Right forelimb (tissue), 1 donor: ENCODE measurements around the gene LRRC70.

Source experiments
- DNase-seq: peaks from one replicate; pipeline ENCODE4 v3.0.0-alpha.2; 2018

LRRC70 gene

DNA sequence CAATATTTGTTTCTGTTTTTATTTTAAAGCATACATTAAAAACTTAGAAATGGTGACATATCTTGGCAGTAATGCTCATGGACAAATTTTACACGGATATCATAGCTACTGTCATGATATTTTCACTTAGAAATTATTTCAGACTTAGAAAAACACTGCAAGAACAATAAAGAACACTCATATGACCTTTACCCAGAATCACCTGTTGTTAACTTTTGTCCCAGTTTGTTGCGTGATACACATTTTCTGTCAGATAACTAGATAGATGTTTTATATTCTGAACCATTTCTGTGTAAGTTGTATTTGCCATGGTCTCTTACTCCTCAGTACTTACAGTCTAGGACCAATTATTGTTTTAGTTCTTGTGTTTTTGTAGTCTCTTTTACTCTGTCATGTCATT lies 3.6 kb upstream of the LRRC70 start:
- DNase-seq, result no peak

GRCh38 chr5:62575489-62575888 lies 3.1 kb upstream of the LRRC70 start:
- DNase-seq, result no peak

GRCh38 chr5:62576570-62577170 lies 1.9 kb upstream of the LRRC70 start:
- DNase-seq, result no peak

DNA sequence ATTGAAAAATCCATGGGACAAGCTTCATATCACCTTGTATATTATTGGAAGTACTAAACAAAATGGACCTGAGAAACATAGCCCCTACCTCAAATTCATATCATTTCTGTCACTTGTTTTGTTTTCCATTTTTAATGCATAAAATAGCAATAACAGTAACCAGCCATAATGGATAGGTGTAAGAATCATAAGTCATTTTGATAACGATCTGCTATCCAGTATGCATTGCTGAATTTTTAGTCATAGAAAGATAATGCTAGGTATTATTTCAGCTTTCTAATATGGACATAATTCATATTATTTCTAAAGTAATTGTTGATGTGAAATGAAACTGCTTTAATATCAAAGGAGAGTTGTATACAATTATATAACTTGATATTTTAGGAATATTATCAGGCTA lies 1.1 kb upstream of the LRRC70 start:
- DNase-seq, result no peak

DNA sequence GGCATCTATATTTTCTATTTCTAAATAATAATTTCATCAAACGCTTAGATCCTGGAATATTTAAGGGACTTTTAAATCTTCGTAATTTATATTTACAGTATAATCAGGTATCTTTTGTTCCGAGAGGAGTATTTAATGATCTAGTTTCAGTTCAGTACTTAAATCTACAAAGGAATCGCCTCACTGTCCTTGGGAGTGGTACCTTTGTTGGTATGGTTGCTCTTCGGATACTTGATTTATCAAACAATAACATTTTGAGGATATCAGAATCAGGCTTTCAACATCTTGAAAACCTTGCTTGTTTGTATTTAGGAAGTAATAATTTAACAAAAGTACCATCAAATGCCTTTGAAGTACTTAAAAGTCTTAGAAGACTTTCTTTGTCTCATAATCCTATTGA lies 1.1 kb downstream of the LRRC70 start:
- DNase-seq, result no peak

DNA sequence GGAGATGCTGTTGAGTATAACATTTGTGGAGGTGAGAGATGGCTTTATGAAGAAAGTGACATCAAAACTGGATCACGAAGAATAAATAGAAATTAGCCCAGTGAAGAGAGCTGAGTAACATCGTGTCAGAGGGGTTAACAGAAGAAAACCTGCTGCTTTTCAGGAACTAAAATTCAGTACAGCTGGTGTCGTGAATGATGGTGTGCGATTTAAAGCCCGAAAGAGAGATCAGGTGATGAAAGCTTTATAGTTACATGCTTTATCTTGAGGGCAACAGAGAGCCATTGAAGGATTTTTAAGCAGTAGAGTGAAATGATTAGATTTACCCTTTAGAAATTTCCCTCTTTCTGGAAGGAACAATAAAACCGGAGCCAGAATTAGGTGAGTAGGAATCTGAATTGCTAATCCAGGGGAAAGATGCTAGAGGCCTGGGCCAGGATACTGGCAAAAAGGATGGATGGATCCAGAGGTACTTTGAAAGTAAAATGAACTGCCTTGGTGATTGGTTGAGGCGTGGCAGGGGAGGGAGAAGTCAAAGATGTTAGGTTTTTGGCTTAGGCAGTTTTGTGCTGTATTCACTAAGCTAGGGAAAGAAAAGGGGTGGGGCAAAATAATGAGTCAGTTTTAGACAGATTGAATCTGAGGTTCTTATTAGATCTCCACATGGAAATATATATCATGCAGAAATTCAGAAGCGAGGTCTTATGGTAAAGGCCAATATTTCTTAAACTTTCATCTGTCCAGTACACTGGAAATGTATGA lies 3.4 kb downstream of the LRRC70 start:
- DNase-seq, result no peak

DNA sequence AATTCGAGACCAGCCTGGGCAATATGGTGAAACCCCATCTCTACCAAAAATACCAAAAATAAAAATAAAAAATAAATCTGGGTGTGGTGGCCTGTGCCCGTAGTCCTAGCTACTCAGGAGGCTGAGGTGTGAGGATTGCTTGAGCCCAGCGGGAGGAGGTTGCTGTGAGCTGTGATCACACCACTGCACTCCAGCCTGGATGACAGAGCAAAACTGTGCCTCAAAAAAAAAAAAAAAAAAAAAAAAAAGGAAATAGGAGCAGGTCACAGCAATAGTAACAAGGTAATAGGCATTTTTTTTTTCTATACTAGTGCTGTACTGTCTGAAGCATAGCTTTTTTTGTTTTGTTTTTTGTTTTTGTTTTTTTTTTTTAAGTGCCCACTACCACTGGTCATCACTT lies 5.8 kb downstream of the LRRC70 start:
- no peak for DNase-seq

DNA sequence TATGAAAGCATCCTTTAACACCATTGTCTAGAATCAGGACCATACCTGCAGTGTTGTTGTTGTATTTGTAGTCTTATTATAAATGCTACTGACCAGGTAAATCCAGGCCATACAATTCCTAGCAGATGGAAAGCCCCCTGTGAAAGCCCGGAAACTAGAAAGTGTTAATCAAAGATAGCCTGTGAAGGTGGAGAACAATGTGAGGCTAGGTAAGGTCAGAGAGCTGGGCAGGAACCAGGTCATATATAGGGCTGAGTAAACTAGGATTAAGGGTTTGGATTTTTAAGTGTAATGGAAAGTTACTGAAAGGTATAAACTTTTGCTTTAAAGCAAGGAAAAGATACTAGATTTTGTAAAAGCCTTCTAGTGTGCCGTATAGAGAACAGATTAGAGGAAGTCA lies 6.7 kb downstream of the LRRC70 start:
- DNase-seq, result no peak

- no peak for DNase-seq
Measured at GRCh38 chr5:62585751-62586150, 7.1 kb downstream of the LRRC70 start.

DNA sequence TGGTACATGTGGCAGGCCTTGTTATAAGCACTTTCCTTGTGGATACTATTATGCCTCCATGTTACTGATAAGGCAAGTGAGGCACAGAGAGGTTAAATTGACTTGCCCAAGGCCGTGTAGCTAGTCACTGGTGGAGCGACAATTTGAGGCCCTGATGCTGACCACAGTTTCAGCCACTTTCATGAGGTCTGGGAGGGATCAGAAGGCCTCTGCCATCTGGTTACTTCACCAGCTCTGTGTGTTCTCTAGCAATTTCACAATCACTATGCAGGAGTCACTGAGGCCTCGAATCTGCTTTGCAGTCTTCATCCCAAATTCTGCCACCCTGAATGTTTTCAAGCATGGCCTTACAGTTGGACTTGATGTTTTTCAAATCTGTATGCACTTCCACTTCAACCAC lies 9.1 kb downstream of the LRRC70 start:
- DNase-seq, result no peak

DNA sequence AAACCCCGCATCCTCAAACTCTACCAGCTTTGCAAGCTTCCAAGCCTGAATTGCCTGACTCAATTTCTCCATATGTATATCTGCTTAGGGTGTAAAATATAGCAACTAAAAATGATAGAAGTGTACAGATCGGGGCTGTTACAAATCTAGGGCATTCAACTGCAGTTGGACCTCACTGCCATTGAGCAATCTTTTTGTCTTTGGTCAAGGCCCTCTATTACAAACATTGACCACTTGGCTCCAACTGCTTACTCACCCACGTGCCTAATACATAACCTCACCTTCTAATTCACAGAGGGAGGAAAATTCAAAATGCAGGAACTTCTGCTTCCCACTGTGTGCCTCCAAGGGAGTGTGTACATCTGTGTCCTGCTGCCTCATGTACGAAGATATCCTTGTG lies 10.0 kb downstream of the LRRC70 start:
- no peak for DNase-seq

DNA sequence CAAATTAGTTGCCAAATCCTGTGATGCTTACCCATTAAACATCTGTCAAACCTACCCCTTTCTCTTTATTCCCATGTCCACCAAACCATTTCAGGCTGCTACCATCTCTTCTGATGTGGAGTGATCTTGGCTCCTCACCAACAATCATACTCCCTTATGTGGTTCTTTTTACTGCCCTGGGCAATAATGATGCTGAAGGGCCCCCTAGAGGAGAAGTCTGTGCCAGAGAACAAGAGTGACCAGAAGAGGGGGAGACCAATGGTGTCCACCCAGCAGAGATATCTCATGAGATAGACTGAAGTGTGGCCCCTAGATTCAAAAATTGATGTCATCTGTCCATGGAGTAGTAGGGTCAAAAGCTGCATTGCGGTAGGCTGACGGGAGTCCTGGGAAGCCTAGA lies 10.9 kb downstream of the LRRC70 start:
- no peak for DNase-seq

- no peak for DNase-seq
Measured at GRCh38 chr5:62590387-62590786, 11.8 kb downstream of the LRRC70 start.

- DNase-seq, result no peak
Measured at GRCh38 chr5:62592558-62592957, 13.9 kb downstream of the LRRC70 start.

- DNase-seq, result no peak
Measured at GRCh38 chr5:62593331-62593730, 14.7 kb downstream of the LRRC70 start.

DNA sequence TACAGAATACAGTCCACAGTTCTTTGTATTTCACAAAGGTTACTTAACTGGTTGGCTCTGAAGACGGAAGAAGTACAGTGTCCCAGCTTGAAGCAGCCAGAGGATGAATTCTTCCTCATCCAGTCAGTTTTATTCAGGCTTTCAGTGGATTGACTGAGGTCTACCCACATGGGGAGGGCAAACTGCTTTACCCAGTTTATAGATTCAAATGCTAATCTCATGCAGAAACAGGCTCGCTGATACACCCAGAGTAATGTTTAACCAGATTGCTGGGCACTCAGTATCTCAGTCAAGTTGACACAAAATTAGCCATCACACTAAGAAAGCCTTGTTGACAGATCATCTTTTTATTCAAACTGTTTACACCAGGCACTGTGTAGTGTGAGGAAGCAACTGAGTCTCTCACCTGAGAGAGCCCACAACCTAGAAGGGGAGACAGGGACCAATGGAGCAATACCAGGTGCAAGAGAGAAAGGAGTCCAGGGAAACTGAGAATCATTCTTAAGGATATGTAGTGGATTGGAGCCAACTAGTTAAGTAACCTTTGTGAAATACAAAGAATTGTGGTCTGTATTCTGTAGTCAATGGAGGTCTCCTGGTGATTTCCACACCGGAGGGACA lies 15.9 kb downstream of the LRRC70 start:
- DNase-seq, result no peak

GRCh38 chr5:62596096-62596495 lies 17.5 kb downstream of the LRRC70 start:
- DNase-seq, result no peak

- DNase-seq, result no peak
Measured at GRCh38 chr5:62596691-62597090, 18.1 kb downstream of the LRRC70 start.

GRCh38 chr5:62597314-62597713 lies 18.7 kb downstream of the LRRC70 start:
- DNase-seq, result no peak

GRCh38 chr5:62600560-62601252 lies 22.1 kb downstream of the LRRC70 start:
- DNase-seq, result no peak

- no peak for DNase-seq
Measured at GRCh38 chr5:62603934-62604333, 25.3 kb downstream of the LRRC70 start.

DNA sequence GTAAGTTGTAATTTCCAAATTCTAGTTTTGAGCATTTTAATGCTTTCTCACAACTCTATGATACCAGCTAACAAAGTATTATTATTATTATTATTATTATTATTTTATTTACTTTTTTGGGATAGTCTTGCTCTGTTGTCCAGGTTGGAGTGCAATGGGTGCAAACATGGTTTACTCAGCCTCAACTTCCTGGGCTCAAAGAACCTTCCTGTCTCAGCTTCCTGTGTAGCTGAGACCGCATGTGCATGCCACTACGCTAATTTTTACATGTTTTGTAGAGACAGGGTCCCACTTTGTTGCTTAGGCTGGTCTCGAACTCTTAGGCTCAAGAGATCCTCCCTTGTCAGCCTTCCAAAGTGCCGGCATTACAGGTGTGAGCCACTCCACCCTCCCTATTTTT lies 27.0 kb downstream of the LRRC70 start:
- DNase-seq, result no peak

- no peak for DNase-seq
Measured at GRCh38 chr5:62606878-62607277, 28.3 kb downstream of the LRRC70 start.

GRCh38 chr5:62607615-62608014 lies 29.0 kb downstream of the LRRC70 start:
- no peak for DNase-seq
